Panc1 (cell line): ENCODE results near the gene SH3PXD2A. TPM values are rescaled to one million over a fixed set of nuclear protein-coding genes. Genes with fewer than 3 reads are reported as not detected.

Source experiments
- ATAC-seq: fragments of 200-7000 bp; cut with Tn5 transposase; 2 replicates; pipeline ENCODE4 v1.9.1; 2020; ENCODE audit warnings: mild to moderate bottlenecking, moderate library complexity
- BruUV-seq: library from RNA; stranded (reverse); fragments of 400-500 nt; replicated peaks from 2 replicates; lab custom pipeline; 2021; lab: Mats Ljungman, UMichigan
- CTCF ChIA-PET: fragments of 300-600 bp; sonication (Branson Sonifier 250); formaldehyde crosslinking; loops from one replicate; lab custom pipeline; 2022; ENCODE audit warnings: antibody characterized with exemption; lab: Charles Lee
- POLR2A ChIA-PET: fragments of 300-600 bp; sonication (Branson Sonifier 250); formaldehyde crosslinking; loops from one replicate; lab custom pipeline; 2022; ENCODE audit warnings: antibody characterized with exemption; lab: Charles Lee
- DNase-seq: peaks from one replicate; pipeline ENCODE4 v3.0.0-alpha.2; 2010; ENCODE audit warnings: low read depth, low spot score
- H3K27ac ChIP-seq: 2 replicates; pipeline ENCODE4 v1.5.1; 2011; ENCODE audit warnings: mild to moderate bottlenecking, low read length, inconsistent platforms
- H3K27me3 ChIP-seq: fragments of 200-500 bp; sonication (Bioruptor generic); 2 replicates; pipeline ENCODE4 v1.6.0; 2014; ENCODE audit warnings: low read length, inconsistent platforms; ENCODE audit not compliant: control insufficient read depth, insufficient read depth
- H3K36me3 ChIP-seq: fragments of 200-500 bp; sonication (Bioruptor generic); 2 replicates; pipeline ENCODE4 v1.5.1; 2014; ENCODE audit warnings: inconsistent platforms, mild to moderate bottlenecking, low read length, moderate library complexity; ENCODE audit not compliant: control insufficient read depth, insufficient read depth
- H3K4me1 ChIP-seq: 2 replicates; pipeline ENCODE4 v1.5.1; 2011; ENCODE audit warnings: inconsistent platforms, mild to moderate bottlenecking, low read length, moderate library complexity; ENCODE audit not compliant: control insufficient read depth, insufficient read depth
- H3K4me3 ChIP-seq, 2 experiments: 2 replicates each; pipeline ENCODE4 v1.5.1; 2011 to 2012; ENCODE audit warnings: low read depth in 2 of 2, low read length in 2 of 2, mild to moderate bottlenecking in 2 of 2, inconsistent platforms in 1 of 2, moderate library complexity in 1 of 2
- H3K9me3 ChIP-seq: fragments of 200-500 bp; sonication (Bioruptor generic); 2 replicates; pipeline ENCODE4 v1.5.1; 2014; ENCODE audit warnings: low read depth, mild to moderate bottlenecking, inconsistent platforms, low read length, moderate library complexity; ENCODE audit not compliant: control insufficient read depth, insufficient read depth
- CTCF ChIP-seq: fragments of 450-650 bp; IDR thresholded peaks from 2 replicates; pipeline ENCODE4 v1.5.1; 2017; ENCODE audit warnings: mild to moderate bottlenecking
- POLR2AphosphoS5 ChIP-seq: IDR thresholded peaks from 2 replicates; pipeline ENCODE4 v1.6.1; 2012; ENCODE audit warnings: mild to moderate bottlenecking, low read depth, low read length, moderate library complexity
- REST ChIP-seq, 2 experiments: IDR thresholded peaks; 2 replicates each; pipeline ENCODE4 v1.6.1; 2011 to 2012; ENCODE audit warnings: low read depth in 2 of 2, control low read depth in 1 of 2, low read length in 1 of 2, mild to moderate bottlenecking in 1 of 2, moderate library complexity in 1 of 2; ENCODE audit not compliant: insufficient read depth in 1 of 2
- SIN3A ChIP-seq: IDR thresholded peaks from 2 replicates; pipeline ENCODE4 v1.6.1; 2012; ENCODE audit warnings: low read depth, mild to moderate bottlenecking, low read length, moderate library complexity, borderline replicate concordance; ENCODE audit not compliant: insufficient read depth
- TCF7L2 ChIP-seq: IDR thresholded peaks from 2 replicates; pipeline ENCODE4 v1.6.1; 2011; ENCODE audit warnings: mild to moderate bottlenecking, low read depth, low read length, inconsistent platforms
- in situ Hi-C: cut with HindIII; loops from 2 replicates; pipeline ENCODE4 v1.10.0; 2016; ENCODE audit warnings: low sequenced_read_pairs, low pct_unique_long_range_greater_than_20kb
- intact Hi-C: fragments of 100-400 bp; cut with micrococcal nuclease; formaldehyde crosslinking; loops from one replicate; pipeline ENCODE4 v1.10.0; 2022; ENCODE audit not compliant: unreplicated experiment
- total RNA-seq: library from RNA; stranded (reverse); gene quantifications from one replicate; pipeline ENCODE4 v1.2.1, GENCODE V29; 2021; ENCODE audit not compliant: unreplicated experiment

Gene SH3PXD2A
- total RNA-seq, 1 experiment from 2014 or later: 5.7 TPM

GRCh38 chr10:103841519-103841918 is 13.9 kb downstream of the SH3PXD2A start:
- intact Hi-C loops: no loop called here
- Histone ChIP-seq H3K9me3 (no peaks in the 10 kb centered on the region), H3K27ac (no peak overlapping the region), H3K36me3 (no peaks in the 10 kb centered on the region), H3K4me3 (no peak overlapping the region), H3K4me1 (peaks cover 12% of the 10 kb centered on the region; the same call in 1 of the 2 replicates), H3K27me3 (no peaks in the 10 kb centered on the region)
- ATAC-seq (no peak), DNase-seq (no peak)
- ChIA-PET POLR2A (no interaction called here), CTCF (no interaction called here)
- in situ Hi-C loops: no loop called here
- BruUV-seq: no TSS peak
- TF ChIP-seq SIN3A (no peak), REST (IDR thresholded peaks at IDR 0.05; ENCODE audit: insufficient read depth in 1 of 2, low read depth in 2 of 2, low read length in 1 of 2) (no peak), CTCF (no peak), TCF7L2 (no peak), POLR2AphosphoS5 (no peak)

GRCh38 chr10:103840740-103841070 is 14.7 kb downstream of the SH3PXD2A start:
- in situ Hi-C loops (no loop called here), intact Hi-C loops (no loop called here)
- Histone ChIP-seq H3K9me3 (no peaks in the 10 kb centered on the region), H3K27ac (no peak overlapping the region), H3K4me1 (peaks cover 12% of the 10 kb centered on the region; the same call in 1 of the 2 replicates), H3K27me3 (no peaks in the 10 kb centered on the region), H3K36me3 (no peaks in the 10 kb centered on the region), H3K4me3 (no peak overlapping the region)
- ChIA-PET CTCF (no interaction called here), POLR2A (no interaction called here)
- no peak for TF ChIP-seq TCF7L2
- no peak for TF ChIP-seq REST (IDR thresholded peaks at IDR 0.05; ENCODE audit: insufficient read depth in 1 of 2, low read depth in 2 of 2, low read length in 1 of 2)
- TF ChIP-seq CTCF: no peak
- TF ChIP-seq POLR2AphosphoS5: no peak
- TF ChIP-seq SIN3A: no peak
- BruUV-seq: no TSS peak
- ATAC-seq (no peak), DNase-seq (no peak)
